CMK (cell line): ENCODE measurements around the gene GSTT2.
"Not testable (repeated sequence)": the region's sequence is repeated elsewhere in the genome, so short reads cannot be mapped to it uniquely, and the experiment has no call there.

Experiments
- DNase-seq: peaks from one replicate; pipeline ENCODE4 v3.0.0-alpha.2; 2010; ENCODE audit warnings: low read depth

GSTT2 gene

GRCh38 chr22:23979557-23980240 is at the start of gene GSTT2:
TSS of gene GSTT2 (plus strand) at chr22:23980134.
- not testable (repeated sequence) for DNase-seq

DNA sequence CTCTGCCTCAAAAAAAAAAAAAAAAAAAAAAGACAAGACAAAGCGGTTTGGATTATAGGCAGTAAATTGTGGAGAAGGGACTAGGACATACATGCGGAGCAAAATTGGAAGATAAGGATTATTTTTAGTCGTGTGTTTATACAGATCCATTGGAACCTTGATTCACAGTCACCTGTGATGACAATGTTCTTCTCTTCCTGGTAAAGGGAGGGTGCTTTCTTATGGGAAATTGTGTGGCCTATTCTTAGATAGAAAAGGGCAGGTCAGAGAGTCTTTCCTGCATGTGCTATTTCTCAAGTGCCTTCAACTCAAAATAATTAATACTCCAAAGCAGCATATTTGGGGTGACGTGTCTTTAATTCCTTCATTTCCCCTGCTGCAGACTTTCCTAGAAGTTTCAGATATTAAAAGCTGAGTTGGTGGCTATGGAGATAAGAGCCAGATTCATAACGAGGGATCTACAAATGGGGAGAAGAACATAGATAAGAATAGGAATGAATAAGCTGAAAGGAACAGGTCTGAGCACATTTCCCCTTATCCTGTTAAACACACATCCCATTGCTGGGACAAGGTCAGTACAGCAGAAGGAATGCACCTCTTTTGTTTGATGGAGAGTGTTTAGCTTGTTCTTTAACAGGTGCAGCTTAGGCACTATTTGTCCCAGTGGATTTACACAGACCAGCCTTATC is 41.5 kb upstream of the GSTT2 start:
- peak; percentile 56 for DNase-seq

GRCh38 chr22:23939017-23939357 is 40.9 kb upstream of the GSTT2 start:
- DNase-seq, result no peak

DNA sequence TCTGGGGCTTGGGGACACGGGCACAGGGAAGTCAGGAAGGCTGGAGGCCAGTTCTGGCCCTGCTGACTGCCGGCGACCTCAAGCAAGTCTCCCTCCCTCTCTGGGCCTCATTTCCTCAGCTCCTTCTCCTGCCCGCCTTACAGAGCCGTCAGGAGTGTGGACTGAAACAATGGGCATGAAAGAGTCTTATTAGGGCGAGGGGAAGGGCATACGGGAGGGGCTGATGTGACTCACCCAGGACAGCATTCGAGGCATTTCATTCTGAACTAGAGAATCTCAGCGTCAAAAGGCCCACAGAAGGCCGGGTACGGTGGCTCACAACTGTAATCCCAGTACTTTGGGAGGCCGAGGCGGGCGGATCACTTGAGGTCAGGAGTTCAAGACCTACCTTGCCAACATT is 39.8 kb upstream of the GSTT2 start:
- not testable (repeated sequence) for DNase-seq

DNA sequence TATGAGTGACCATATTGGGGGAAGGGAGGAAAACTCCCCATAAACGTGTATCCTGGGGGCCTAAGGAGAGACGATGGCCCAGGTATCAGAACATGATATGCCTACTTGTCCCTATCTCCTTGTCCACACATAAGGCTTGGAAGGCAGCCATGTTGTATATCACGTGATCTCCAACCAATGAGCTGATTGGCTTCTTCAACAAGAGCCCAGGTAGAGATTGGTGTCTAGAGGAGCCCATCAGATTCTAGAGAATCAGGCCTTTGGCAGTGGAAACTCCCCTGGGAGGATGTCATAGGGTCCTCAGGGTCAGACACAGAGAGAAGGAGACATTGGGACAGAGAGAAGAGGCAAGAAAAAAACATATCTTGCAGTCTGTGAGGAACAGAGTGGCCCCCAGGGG is 32.5 kb upstream of the GSTT2 start:
- not testable (repeated sequence) for DNase-seq

GRCh38 chr22:23949764-23950163 is 30.2 kb upstream of the GSTT2 start:
- not testable (repeated sequence) for DNase-seq

DNA sequence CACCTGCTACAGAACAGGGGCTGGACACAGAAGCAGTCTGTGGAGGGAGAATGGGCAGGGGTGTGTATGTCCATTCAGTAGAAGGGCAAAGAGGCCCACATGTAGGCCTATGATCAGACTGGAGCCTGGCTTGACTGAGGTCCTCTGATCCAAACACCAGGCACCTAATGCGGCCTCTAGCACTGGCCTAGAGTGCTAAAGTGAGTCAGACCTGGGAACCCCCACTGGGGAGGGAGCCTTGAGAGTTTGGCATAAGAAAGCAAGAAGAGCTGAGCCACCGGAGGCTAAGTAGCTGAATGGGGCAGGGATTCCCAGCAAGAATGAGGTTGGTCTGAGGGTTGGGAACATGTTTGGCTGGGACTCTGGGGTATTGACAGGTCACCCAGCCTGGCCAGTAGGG is 28.6 kb upstream of the GSTT2 start:
- DNase-seq, result not testable (repeated sequence)

- not testable (repeated sequence) for DNase-seq
Measured at GRCh38 chr22:23952794-23953405, 27.0 kb upstream of the GSTT2 start.

DNA sequence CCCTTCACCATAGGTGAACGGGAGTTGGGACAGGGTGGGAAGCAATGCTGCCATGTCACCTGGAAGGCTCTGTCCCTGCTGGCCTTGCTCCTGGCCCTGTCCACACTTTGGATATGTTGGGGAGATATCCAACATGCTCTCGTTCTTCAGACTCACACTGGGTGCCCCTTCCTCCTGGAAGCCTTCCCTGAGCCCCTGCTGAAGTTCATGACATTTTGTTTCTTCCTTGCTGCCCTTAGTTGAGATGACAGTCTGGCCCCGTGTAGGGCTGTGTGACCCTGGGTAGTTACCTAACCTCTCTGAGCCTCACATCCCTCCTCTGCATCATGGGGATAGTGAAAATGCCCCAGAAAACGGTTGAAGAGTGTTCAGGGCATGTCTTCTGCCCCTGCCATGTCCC is 26.4 kb upstream of the GSTT2 start:
- DNase-seq, result not testable (repeated sequence)

GRCh38 chr22:23954193-23954990 is 25.5 kb upstream of the GSTT2 start:
- not testable (repeated sequence) for DNase-seq

GRCh38 chr22:23954991-23955305 is 25.0 kb upstream of the GSTT2 start:
- not testable (repeated sequence) for DNase-seq

GRCh38 chr22:23955886-23956285 is 24.0 kb upstream of the GSTT2 start:
- DNase-seq, result not testable (repeated sequence)

DNA sequence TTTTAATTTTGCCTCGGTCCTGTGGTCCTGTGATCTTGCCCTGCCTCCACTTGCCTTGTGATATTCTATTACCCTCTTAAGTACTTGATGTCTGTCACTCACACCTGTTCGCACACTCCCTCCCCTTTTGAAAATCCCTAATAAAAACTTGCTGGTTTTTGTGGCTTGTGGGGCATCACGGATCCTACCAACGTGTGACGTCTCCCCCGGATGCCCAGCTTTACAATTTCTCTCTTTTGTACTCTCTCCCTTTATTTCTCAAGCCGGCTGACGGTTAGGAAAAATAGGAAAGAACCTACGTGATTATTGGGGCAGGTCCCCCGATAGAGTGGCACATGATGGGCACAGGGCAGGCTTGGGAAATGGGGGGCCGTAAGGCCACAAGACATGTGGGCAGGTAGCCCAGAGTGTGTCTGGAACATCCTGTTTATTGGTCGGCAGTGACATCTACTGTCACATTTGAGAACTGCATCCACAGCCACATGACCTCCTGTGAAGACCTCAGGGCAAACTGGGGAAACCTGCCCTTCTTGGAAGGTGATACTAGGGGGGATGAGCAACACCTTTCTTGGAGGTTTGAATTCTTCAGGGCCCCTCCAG is 23.5 kb upstream of the GSTT2 start:
- DNase-seq, result not testable (repeated sequence)

- not testable (repeated sequence) for DNase-seq
Measured at GRCh38 chr22:23961084-23961771, 18.7 kb upstream of the GSTT2 start, which contains the start of gene GSTT2B. TSS of gene GSTT2B (minus strand) at chr22:23961195. CDS start at chr22:23961131, 64 bp downstream.

DNA sequence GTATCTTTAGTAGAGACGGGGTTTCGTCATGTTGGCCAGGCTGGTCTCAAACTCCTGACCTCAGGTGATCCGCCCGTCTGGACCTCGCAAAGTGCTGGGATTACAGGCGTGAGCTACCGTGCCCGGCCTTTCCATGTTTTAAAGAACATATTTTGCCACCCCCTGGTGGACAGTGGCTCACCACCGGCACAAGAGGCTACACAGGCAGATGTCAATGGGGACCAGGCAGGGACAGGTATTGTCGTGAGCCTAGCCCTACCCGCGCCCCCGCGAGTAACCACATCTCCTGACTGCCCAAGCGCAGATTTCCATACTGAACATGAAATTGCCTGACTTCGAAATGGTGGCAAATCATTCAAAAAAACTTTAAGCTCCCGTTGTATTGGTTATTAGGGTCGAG is 13.8 kb upstream of the GSTT2 start:
- not testable (repeated sequence) for DNase-seq

DNA sequence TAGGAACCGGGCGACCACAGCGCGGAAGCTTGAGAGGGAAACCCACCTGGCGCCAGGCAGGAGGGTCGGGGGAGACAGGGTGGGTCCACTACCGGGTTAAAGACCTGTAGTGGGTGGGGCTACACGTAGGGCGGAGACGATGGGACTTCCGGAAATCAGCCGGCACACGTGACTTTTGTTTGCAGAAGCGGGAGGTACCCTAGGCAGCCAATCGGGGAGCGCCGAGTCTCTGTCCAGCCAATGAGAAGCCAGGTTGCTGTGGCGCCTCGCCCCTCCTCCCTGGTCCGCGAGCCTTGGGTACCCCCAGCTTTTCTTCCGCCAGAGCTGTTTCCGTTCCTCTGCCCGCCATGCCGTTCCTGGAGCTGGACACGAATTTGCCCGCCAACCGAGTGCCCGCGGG is 13.4 kb upstream of the GSTT2 start, which contains the start of gene DDTL:
Gene DDTL, plus strand, starts transcription at position 321 of the 400 bp plus-strand sequence. Its CDS starts 27 bp downstream, at position 348.
- not testable (repeated sequence) for DNase-seq

DNA sequence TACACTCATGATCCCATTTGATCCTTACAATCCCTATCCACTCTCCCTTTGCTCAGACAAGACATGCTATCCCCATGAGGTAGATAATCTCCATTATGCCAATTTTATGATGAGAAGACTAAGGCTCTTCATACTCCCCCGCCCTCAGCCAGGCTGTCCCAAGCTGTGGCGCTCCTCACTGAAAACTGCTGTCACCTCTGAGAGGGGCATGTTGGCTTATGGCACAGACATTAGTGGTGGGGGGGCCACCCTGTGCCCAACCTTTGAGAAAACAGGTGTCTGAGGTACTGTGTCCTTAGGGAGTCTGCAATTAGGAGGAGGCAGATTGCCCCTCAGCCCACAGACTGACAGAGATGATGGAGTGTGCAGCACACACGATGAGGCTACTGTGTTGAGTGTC is 10.9 kb upstream of the GSTT2 start:
- no peak for DNase-seq

- DNase-seq, result peak; percentile 27
Measured at GRCh38 chr22:23970201-23970641, 9.7 kb upstream of the GSTT2 start.

DNA sequence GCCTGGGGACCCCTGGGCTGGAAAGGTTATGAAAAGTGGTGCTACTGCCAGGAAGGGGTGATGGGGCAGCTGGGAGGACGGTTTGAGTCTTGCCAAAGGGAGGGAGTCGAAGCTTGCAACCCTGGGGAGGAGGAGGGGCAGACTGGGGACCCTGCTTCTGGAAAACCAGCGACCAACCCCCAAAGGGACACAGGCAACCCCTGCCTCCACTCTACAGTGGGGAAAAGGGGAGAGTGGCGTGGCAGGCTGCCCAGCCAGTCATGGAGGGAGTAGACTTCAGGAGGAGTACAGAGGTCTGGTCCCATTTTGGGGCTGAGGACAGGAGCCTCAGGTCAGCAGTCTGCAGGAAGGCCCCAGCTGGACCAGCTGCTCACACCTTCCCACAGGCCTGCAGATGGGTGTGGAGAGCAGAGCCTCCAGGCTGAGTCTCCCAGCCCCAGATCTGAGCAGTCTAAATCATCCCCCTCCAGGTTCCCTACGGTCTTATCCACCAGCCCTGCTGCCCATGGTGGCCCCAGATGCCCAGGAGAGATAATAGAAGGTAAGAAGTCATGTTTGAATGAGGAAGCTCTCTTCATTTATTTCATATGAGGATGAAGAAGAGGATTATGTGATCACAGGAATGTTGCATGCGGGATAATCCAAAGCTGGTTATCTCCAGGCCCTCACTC is 9.0 kb upstream of the GSTT2 start:
- DNase-seq, result peak; percentile 31

DNA sequence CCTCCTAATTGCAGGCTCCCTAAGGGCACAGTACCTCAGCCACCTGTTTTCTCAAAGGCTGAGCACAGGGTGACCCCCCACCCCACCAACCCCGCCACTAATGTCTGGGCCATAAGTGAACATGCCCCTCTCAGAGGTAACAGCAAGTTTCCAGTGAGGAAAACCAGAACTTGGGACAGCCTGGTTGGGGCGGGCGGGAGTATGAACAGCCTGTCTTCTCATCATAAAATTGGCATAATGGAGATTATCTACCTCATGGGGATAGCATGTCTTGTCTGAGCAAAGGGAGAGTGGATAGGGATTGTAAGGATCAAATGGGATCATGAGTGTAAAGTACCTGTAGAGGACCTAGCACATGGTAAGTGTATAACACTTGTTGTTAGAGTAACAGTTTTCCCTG is 8.0 kb upstream of the GSTT2 start:
- DNase-seq, result not testable (repeated sequence)

DNA sequence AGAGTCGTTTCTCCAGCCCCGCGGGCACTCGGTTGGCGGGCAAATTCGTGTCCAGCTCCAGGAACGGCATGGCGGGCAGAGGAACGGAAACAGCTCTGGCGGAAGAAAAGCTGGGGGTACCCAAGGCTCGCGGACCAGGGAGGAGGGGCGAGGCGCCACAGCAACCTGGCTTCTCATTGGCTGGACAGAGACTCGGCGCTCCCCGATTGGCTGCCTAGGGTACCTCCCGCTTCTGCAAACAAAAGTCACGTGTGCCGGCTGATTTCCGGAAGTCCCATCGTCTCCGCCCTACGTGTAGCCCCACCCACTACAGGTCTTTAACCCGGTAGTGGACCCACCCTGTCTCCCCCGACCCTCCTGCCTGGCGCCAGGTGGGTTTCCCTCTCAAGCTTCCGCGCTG is 5.6 kb upstream of the GSTT2 start, which contains the start of gene DDT:
Gene DDT, minus strand, starts transcription at position 97 of the 400 bp plus-strand sequence. Its CDS starts 27 bp downstream, at position 70.
- DNase-seq, result not testable (repeated sequence)
